Fibroblast of pulmonary artery (primary cell): ENCODE results near the gene COX7B.
"Not testable (repeated sequence)": the region's sequence is repeated elsewhere in the genome, so short reads cannot be mapped to it uniquely, and the experiment has no call there.

ENCODE experiments used
- DNase-seq: peaks from one replicate; pipeline ENCODE4 v3.0.0-alpha.2; 2010; ENCODE audit warnings: low read depth
- H3K4me3 ChIP-seq: replicated peaks from 2 replicates; pipeline ENCODE4 v1.5.1; 2011; ENCODE audit warnings: low read depth, mild to moderate bottlenecking, control low read depth, low read length, moderate library complexity
- TF ChIP-seq, protein P1 (sequence below): IDR thresholded peaks from 2 replicates; pipeline ENCODE4 v1.5.1; 2011; ENCODE audit warnings: mild to moderate bottlenecking, control low read depth, low read length, inconsistent platforms; ENCODE audit errors: missing control alignments

COX7B gene

DNA sequence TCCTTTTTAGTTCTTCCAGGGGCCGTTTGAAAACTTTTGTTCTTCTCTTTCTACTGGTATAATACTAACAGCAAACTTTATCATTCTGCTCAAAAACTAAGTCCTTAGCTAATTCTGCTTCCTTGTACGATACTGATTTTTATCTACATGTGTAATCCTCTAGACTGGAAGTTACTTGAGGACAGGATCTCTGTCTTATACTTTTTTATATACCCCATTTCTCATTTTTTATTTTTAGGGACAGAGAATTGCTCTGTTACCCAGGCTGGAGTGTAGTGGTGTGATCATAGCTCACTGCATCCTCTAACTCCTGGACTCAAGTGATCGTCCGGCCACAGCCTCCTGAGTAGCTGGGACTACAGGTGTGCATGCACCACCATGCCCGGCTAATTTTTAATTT lies 2.2 kb downstream of the COX7B start:
- TF ChIP-seq, protein P1, sequence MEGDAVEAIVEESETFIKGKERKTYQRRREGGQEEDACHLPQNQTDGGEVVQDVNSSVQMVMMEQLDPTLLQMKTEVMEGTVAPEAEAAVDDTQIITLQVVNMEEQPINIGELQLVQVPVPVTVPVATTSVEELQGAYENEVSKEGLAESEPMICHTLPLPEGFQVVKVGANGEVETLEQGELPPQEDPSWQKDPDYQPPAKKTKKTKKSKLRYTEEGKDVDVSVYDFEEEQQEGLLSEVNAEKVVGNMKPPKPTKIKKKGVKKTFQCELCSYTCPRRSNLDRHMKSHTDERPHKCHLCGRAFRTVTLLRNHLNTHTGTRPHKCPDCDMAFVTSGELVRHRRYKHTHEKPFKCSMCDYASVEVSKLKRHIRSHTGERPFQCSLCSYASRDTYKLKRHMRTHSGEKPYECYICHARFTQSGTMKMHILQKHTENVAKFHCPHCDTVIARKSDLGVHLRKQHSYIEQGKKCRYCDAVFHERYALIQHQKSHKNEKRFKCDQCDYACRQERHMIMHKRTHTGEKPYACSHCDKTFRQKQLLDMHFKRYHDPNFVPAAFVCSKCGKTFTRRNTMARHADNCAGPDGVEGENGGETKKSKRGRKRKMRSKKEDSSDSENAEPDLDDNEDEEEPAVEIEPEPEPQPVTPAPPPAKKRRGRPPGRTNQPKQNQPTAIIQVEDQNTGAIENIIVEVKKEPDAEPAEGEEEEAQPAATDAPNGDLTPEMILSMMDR = no peak
- H3K4me3 ChIP-seq = no peak overlapping the region
- no peak for DNase-seq

DNA sequence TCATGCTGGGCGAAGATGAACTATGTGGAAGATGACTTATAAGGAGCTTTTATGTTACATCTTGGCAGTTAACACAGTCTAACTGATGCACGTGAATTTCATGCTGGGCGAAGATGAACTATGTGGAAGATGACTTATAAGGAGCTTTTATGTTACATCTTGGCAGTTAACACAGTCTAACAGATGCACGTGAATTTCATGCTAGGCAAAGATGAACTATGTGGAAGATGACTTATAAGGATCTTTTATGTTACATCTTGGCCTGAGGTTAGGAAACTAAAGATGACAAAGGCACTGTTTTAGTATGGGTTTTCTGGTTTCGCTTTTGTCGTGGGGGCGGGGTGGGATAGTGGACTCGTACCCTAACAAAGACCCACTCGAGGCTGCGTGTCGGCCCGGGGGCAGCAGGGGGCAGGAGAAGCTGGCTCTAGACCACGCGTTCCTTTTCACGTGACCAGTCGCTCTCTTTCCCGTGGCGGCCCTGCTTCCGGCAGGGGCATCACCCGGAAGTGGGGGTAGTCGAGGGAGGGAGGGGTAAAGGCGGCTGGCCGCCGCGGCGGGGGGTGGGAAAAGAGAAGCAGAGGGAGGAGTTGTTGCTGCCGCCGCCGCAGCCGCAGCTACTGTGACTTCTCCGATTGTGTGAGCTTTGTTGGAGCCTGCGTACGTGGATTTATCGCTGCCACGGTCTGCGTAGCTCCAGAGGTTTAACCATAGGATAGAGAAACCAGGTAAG lies 11.0 kb downstream of the COX7B start, which contains the start of gene ATP7A:
TSS of gene ATP7A (plus strand) at position 586 of the 733 bp plus-strand sequence. CDS start 60,949 bp downstream, outside the sequence.
- TF ChIP-seq, protein P1 = peak; percentile 52
- peak; percentile 90 for DNase-seq
- H3K4me3 ChIP-seq = peak within 1 kb of the TSS; percentile 79

DNA sequence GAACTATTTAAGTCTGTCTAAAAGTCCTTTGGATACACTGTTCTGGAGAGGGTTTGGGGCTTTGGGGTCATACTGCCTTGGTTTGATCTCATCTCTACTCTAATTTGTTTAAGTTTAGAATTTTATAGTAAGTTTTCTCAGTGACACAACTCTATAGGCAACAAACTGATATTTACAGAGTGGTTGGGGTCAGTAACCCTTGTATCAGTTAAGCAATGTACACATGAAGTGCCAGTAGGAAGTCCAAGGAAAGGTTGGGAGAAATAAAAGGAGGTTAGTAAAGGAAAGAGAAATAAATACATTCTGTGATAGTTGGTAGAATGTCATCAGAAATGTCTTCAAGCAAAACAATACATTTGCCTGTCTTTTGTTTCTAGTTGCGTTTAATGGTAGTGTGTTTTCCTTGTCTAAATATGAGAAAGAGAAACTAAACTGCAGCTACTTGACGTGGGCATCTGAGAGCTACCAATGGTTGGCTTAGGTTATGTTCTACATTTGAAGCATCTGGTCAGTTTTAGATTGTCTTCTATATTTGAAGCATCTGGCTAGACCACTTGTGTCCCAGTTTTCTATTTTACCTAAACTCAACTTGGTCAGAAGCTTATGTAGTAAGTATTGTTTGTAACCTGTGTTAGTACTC lies 18.1 kb downstream of the COX7B start:
- DNase-seq = no peak
- H3K4me3 ChIP-seq = no peak overlapping the region
- TF ChIP-seq, protein P1 = no peak

DNA sequence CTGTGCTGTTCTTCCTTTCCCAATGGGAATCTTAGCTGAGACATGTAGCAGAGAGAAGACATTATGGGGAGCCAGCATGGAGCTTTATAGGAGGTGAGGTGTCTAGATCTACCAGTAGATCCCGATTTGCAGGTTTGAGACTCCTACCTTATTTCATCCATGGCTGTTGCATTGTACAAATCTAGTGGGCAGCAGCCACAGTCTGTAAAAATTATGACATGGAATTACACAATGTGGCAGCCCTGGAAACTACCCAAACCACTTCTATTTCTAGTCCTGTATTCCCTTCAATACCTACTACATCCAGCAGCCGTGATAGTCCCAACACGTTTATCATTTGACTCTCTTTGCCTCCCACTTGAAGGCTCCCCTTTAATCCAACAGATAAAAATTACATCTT lies 19.3 kb downstream of the COX7B start:
- H3K4me3 ChIP-seq = no peak overlapping the region
- DNase-seq = peak; percentile 58
- TF ChIP-seq, protein P1 = no peak

GRCh38 chrX:77919370-77919769 lies 20.1 kb downstream of the COX7B start:
- H3K4me3 ChIP-seq, DNase-seq: not testable (repeated sequence)

GRCh38 chrX:77922787-77923186 lies 23.5 kb downstream of the COX7B start:
- TF ChIP-seq, protein P1 = no peak
- no peak for DNase-seq
- no peak overlapping the region for H3K4me3 ChIP-seq

GRCh38 chrX:77924320-77924859 lies 25.1 kb downstream of the COX7B start:
- H3K4me3 ChIP-seq = no peak overlapping the region
- no peak for DNase-seq
- TF ChIP-seq, protein P1 = no peak
